Coronary artery (tissue), 2 donors: ENCODE measurements around the gene SLC25A20.
"Not testable (repeated sequence)": the region's sequence is repeated elsewhere in the genome, so short reads cannot be mapped to it uniquely, and the experiment has no call there.

ENCODE experiments used
- DNase-seq: peaks from one replicate; pipeline ENCODE4 v3.0.0-alpha.2; 2017; ENCODE audit warnings: low spot score
- H3K27ac ChIP-seq, 2 donors: fragments of 200-600 bp; sonication (generic); one replicate each; pipeline ENCODE4 v1.5.1; 2016 to 2019
- H3K4me3 ChIP-seq: fragments of 200-600 bp; sonication (generic); 2 replicates; pipeline ENCODE4 v1.5.1; 2016; ENCODE audit warnings: mild to moderate bottlenecking, moderate library complexity
- TF ChIP-seq, protein P1 (sequence below): fragments of 200-600 bp; sonication (generic); IDR thresholded peaks from one replicate; pipeline ENCODE4 v1.5.1; 2019; ENCODE audit warnings: antibody characterized with exemption

SLC25A20 gene

GRCh38 chr3:48926425-48927392 lies 28.0 kb upstream of the SLC25A20 start:
- no peak overlapping the region for H3K4me3 ChIP-seq
- no peak for DNase-seq
- no peak overlapping the region for H3K27ac ChIP-seq
- TF ChIP-seq, protein P1, sequence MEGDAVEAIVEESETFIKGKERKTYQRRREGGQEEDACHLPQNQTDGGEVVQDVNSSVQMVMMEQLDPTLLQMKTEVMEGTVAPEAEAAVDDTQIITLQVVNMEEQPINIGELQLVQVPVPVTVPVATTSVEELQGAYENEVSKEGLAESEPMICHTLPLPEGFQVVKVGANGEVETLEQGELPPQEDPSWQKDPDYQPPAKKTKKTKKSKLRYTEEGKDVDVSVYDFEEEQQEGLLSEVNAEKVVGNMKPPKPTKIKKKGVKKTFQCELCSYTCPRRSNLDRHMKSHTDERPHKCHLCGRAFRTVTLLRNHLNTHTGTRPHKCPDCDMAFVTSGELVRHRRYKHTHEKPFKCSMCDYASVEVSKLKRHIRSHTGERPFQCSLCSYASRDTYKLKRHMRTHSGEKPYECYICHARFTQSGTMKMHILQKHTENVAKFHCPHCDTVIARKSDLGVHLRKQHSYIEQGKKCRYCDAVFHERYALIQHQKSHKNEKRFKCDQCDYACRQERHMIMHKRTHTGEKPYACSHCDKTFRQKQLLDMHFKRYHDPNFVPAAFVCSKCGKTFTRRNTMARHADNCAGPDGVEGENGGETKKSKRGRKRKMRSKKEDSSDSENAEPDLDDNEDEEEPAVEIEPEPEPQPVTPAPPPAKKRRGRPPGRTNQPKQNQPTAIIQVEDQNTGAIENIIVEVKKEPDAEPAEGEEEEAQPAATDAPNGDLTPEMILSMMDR, result no peak

DNA sequence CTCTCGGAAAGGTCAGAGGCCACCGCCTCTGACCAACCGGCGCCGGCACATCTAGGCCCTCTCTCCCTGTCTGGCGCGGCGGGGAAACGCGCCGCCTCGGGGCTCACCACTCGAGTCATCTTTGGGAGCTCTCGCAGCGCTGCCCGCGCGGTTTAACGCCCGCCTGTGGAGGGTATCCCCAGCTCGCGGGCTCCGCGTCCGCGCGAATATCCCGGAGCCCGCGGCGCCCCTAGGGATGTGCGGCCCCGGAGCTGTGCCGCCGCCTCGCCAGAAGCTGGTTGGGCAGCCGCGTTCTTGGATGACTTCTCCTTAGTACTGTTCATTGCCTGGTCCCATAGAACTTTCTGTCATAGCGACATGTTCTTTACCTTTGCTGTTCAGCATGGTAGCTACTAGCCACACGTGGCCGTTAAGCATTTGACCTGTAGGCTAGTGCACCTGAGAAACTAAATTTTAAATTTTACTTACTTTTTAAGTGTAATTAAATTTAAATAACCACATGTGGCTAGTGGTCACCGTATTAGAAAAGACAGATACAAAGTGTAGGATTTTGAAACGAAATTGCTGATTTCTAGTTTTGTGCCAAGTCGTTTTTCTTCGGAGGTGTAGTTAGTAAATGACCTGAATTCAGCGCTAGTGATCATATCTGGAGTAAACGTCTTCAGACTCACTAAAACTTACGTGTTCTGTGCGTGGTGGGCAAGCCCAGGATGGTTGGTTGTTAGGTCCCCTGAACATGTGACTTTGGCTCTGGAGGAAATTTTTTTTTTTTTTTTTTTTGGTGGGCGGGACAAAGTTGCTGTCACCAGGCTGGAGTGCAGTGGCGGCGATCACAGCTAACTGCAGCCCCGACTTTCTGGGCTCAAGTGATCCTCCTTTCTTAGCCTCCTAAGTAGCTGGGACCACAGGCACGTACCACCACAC lies 20.8 kb upstream of the SLC25A20 start:
- Histone ChIP-seq H3K27ac (peak overlapping the region; percentile 87 to 97), H3K4me3 (peak overlapping the region; percentile 92)
- TF ChIP-seq, protein P1, result no peak
- no peak for DNase-seq

DNA sequence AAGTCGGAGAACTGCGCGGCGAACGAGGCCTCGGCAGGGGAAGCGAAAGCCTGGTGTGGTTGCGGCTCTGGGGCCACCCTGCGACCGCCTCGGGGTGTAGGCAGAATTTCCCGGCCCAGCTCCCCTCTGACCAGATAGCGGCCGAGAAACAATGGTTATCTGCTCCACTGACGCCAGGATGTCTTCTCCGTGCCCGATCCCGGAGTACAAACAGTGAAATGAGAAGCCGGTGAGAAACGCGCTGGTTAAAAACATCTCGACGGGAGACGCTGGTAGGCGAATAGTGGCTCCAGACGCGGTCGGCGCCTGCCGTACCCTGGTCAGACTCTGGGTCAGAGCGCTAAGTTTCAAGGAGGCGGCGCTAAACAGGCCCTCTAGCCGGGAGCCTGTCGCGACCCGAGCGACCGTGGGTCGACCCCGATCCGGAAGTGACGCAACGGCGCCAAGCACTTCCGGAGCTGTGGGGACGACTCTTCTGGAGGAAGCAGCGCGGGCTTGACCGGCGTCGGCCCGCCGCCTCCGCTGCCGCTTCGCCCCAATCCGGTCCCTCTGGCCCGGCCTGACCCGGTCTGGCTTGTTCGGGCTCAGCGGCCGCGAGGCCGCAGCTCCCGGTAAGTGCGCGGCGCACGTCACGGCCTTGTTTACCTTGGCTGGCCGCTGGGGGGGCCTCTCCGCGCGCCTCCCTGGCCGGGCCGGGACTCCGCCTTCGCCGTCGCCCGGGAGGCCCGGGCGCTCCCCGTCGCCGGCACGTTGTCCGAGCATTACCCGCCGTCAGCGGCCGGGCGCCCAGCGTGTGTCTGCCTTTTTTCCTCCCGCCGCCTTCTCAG lies 19.9 kb upstream of the SLC25A20 start, which contains the start of gene ARIH2:
ARIH2 (plus strand) TSS at position 455 of the 827 bp plus-strand sequence. CDS start 8,717 bp downstream, outside the sequence.
- Histone ChIP-seq H3K4me3 (peak within 1 kb of the TSS; percentile 92), H3K27ac (peak within 1 kb of the TSS; percentile 87 to 97)
- TF ChIP-seq, protein P1, result no peak
- peak; percentile 94 for DNase-seq

DNA sequence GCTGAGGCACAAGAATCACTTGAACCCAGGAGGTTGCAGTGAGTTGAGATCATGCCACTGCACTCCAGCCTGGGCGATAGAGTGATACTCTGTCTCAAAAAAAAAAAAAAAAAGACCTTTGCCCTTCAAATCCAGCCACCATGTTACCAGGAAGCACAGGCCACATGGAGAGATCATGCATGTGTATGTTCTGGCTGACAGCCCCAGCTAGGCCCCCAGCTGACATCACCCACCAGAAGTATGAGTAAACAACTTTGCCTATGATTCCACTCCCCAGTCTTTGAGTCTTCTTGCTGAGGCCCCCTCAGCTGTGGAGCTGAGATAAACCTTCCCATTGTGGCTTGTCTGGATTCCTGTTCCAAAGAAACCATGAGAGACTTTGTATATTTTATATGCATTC lies 16.6 kb upstream of the SLC25A20 start:
- TF ChIP-seq, protein P1, result no peak
- DNase-seq, result no peak
- Histone ChIP-seq H3K4me3 (no peak overlapping the region), H3K27ac (no peak overlapping the region)

- not testable (repeated sequence) for DNase-seq
These were observed 8.3 kb upstream of the SLC25A20 start for GRCh38 chr3:48907026-48907425.

GRCh38 chr3:48899273-48899672 lies 591 bp upstream of the SLC25A20 start:
- Histone ChIP-seq H3K27ac (peak overlapping the region; percentile 10 to 90), H3K4me3 (peak overlapping the region; percentile 97)
- DNase-seq, result no peak
- TF ChIP-seq, protein P1, result no peak

More at GRCh38 chr3:48907026-48907425, 8.3 kb upstream of the SLC25A20 start:
- not testable (repeated sequence) for H3K27ac ChIP-seq, H3K4me3 ChIP-seq
